H1 (cell line): Measurements from ENCODE around the gene SLPI. TPM values are rescaled to one million over a fixed set of nuclear protein-coding genes. Genes with fewer than 3 reads are reported as not detected.

ENCODE experiments used
- ATF2 ChIP-seq: IDR thresholded peaks from 2 replicates; pipeline ENCODE4 v1.6.1; 2012; ENCODE audit warnings: low read length, inconsistent platforms
- CBX8 ChIP-seq: fragments of 300-800, 300-1000 bp; sonication (generic); IDR thresholded peaks from 2 replicates; pipeline ENCODE4 v1.7.1; 2016; ENCODE audit warnings: low read depth, low read length, borderline replicate concordance
- CEBPB ChIP-seq: IDR thresholded peaks from 2 replicates; pipeline ENCODE4 v1.6.1; 2012; ENCODE audit warnings: low read depth, low read length
- KDM4A ChIP-seq: IDR thresholded peaks from one replicate; pipeline ENCODE4 v1.7.1; 2012; ENCODE audit warnings: low read depth, mild to moderate bottlenecking, moderate library complexity, low read length, inconsistent platforms; ENCODE audit not compliant: severe bottlenecking
- RNF2 ChIP-seq: fragments of 200-900, 300-1000 bp; sonication (generic); IDR thresholded peaks from 2 replicates; pipeline ENCODE4 v1.7.1; 2016; ENCODE audit warnings: borderline replicate concordance, low read depth, mild to moderate bottlenecking, antibody characterized with exemption, low read length; ENCODE audit not compliant: poor library complexity, severe bottlenecking; ENCODE audit errors: missing control alignments
- TAF1 ChIP-seq: IDR thresholded peaks from 2 replicates; pipeline ENCODE4 v1.6.1; 2011; ENCODE audit warnings: mild to moderate bottlenecking, low read depth, low read length
- YY1 ChIP-seq: IDR thresholded peaks from 2 replicates; pipeline ENCODE4 v1.6.1; 2011; ENCODE audit warnings: low read depth, mild to moderate bottlenecking, low read length
- polyA plus RNA-seq, 7 experiments: library from polyadenylated mRNA; depleted of rRNA in 3 of 7; stranded (reverse) in 5 of 7; unstranded in 2 of 7; fragments of >200 nt in 5 of 7; fragments of 200-250 nt in 2 of 7; gene quantifications; 1 replicate in 5 of 7; 2 replicates in 1 of 7; 4 replicates in 1 of 7; pipeline versions ENCODE4 v1.2.1 to v1.2.3, GENCODE V29; 2011 to 2013; ENCODE audit warnings: missing spikeins in 2 of 7, mixed read lengths in 2 of 7
- total RNA-seq: library from RNA; stranded (reverse); fragmentation: NEBNext Ultra II Directional; extraction: Animal tissue kit (Norgen Biotek cat#: 25700); gene quantifications from 2 replicates; pipeline ENCODE4 v1.2.1, GENCODE V29; 2021

SLPI gene
- total and polyA plus RNA-seq, 2 of the 8 experiments (the other 6 are each of a cell fraction or from before 2014, with no cell fraction given) = not detected

DNA sequence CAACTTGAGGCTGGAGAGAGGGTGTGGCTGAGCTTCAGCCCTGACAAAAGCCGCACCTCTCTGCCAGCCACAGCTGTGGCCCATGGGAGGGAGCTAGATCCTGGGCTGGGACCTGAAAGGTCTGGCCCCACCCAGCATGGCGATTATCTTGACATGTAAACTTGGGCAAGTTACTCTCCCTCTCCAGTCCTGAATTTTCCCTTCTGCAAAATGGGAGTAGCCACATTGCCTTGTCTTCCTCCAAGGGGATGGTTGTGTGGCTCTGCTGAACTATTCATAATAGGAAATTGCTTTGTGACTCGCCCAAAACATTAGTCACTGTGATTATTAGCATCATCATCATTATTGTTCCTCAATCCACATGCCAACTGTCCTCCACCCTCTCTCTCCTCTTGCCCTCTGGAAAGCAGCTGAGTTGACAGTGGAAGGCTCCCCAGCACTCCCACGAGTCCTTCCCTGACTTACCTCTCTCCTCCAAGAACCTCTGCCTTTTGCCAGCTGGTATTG lies 29.2 kb upstream of the SLPI start (continued):
- no peak for TF ChIP-seq ATF2
- TF ChIP-seq KDM4A = no peak
- TF ChIP-seq CEBPB = no peak
- no peak for TF ChIP-seq YY1
- no peak for TF ChIP-seq RNF2
- TF ChIP-seq CBX8 = no peak
- no peak for TF ChIP-seq TAF1
